ENCODE data around the gene CALU. TPM values are rescaled to one million over a fixed set of nuclear protein-coding genes. Genes with fewer than 3 reads are reported as not detected.

CALU gene
- total RNA-seq, 1 experiment from 2014 or later, result 168 TPM

DNA sequence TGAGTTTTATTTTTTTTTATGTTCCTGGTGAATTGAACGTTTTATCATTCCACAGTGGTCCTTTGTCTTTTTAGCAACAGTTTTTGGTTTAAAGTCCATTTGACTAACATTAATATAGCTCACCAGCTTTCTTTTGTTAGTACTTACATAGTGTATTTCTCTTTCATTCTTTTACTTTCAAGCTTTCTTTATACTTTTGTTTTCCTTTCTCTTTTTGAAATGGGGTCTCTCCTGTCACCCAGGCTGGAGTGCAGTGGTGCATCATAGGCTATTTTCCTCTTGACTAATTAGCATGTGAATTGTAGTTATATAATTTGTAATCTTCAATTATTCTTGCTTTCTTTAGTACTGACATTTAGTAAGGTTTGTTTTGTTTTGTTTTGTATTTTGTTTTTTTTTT lies 39.3 kb upstream of the CALU start:
- Mint-ChIP-seq H3K36me3 (ENCODE audit: insufficient read depth in 1 of 3, low read depth in 3 of 3) (peaks cover 0 to 5% (median 0%) of the 10 kb centered on the region in 3 experiments; a peak in 2 of 7 replicates), H3K4me1 (peaks cover 45 to 51% of the 10 kb centered on the region in 2 experiments), H3K9me3 (peaks cover 0 to 6% of the 10 kb centered on the region in 2 experiments; a peak in 2 of 5 replicates), H3K27ac (peak overlapping the region in 1 of 3 experiments; percentile 65; a peak in 1 of 7 replicates), H3K4me3 (no peak overlapping the region), H3K27me3 (ENCODE audit: low read depth) (peaks cover 29% of the 10 kb centered on the region)
- Histone ChIP-seq H3K79me1 (ENCODE audit: insufficient read depth, low read depth, low read length, poor library complexity, severe bottlenecking) (no peaks in the 10 kb centered on the region), H4K5ac (ENCODE audit: insufficient read length, low read depth, low read length) (no peak overlapping the region), H3K4me1 (ENCODE audit: insufficient read depth, low read length) (peaks cover 3% of the 10 kb centered on the region; the same call in 1 of the 2 replicates), H3K9ac (ENCODE audit: extremely low read depth, insufficient read length, low read length) (no peak overlapping the region), H2BK5ac (ENCODE audit: insufficient read length, low read length) (no peak overlapping the region), H4K20me1 (ENCODE audit: control insufficient read depth, insufficient read depth, insufficient read length) (no peaks in the 10 kb centered on the region), H3K4me2 (ENCODE audit: insufficient read depth, insufficient read length, low read length) (no peak overlapping the region), H3T11ph (ENCODE audit: low read length) (no peak overlapping the region), H2BK15ac (ENCODE audit: low read depth, low read length) (no peak overlapping the region), H3K9me3 (ENCODE audit: control insufficient read depth, low read depth, low read length) (no peaks in the 10 kb centered on the region), H2AK5ac (ENCODE audit: insufficient read length, low read length) (no peak overlapping the region), H3K27ac (ENCODE audit: insufficient read length, low read depth, low read length) (no peak overlapping the region), H3K56ac (ENCODE audit: insufficient read length, low read depth, low read length) (no peak overlapping the region), H4K8ac (replicated peaks; ENCODE audit: insufficient read length, low read depth, low read length) (no peak overlapping the region), H3K14ac (ENCODE audit: insufficient read depth, low read length) (no peak overlapping the region), H3K79me2 (ENCODE audit: insufficient read depth, low read length) (no peaks in the 10 kb centered on the region), H3K4ac (ENCODE audit: low read depth, low read length) (no peak overlapping the region), H2BK12ac (ENCODE audit: insufficient read length, low read depth, low read length) (no peak overlapping the region), H2AFZ (ENCODE audit: low read length) (no peak overlapping the region), H3K23ac (ENCODE audit: insufficient read length, low read depth, low read length) (no peak overlapping the region), H3K27me3 (ENCODE audit: insufficient read depth, low read length) (no peaks in the 10 kb centered on the region), H4K91ac (ENCODE audit: insufficient read length, low read depth, low read length) (no peak overlapping the region), H2BK120ac (ENCODE audit: low read depth, low read length, poor library complexity, severe bottlenecking) (no peak overlapping the region), H3K23me2 (ENCODE audit: insufficient read length, low read depth, low read length, poor library complexity, severe bottlenecking) (peaks cover 7% of the 10 kb centered on the region), H2BK20ac (ENCODE audit: low read depth, low read length, poor library complexity, severe bottlenecking) (no peak overlapping the region), H3K18ac (ENCODE audit: insufficient read length, low read depth, low read length) (no peak overlapping the region)
- DNase-seq, result no peak
- TF ChIP-seq, protein P1, sequence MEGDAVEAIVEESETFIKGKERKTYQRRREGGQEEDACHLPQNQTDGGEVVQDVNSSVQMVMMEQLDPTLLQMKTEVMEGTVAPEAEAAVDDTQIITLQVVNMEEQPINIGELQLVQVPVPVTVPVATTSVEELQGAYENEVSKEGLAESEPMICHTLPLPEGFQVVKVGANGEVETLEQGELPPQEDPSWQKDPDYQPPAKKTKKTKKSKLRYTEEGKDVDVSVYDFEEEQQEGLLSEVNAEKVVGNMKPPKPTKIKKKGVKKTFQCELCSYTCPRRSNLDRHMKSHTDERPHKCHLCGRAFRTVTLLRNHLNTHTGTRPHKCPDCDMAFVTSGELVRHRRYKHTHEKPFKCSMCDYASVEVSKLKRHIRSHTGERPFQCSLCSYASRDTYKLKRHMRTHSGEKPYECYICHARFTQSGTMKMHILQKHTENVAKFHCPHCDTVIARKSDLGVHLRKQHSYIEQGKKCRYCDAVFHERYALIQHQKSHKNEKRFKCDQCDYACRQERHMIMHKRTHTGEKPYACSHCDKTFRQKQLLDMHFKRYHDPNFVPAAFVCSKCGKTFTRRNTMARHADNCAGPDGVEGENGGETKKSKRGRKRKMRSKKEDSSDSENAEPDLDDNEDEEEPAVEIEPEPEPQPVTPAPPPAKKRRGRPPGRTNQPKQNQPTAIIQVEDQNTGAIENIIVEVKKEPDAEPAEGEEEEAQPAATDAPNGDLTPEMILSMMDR (conservative IDR thresholded peaks at IDR 0.05), result no peak
- WGBS (ENCODE audit: extremely low coverage, insufficient read length, low lambda C conversion rate), result no CpG with 5 or more reads among the region's 1 CpG

All from H9 (cell line).